ENCODE measurements around the gene KCNIP4.
A peak's percentile ranks its signal among the peaks of the same experiment; 100 is the strongest.

Gene KCNIP4

DNA sequence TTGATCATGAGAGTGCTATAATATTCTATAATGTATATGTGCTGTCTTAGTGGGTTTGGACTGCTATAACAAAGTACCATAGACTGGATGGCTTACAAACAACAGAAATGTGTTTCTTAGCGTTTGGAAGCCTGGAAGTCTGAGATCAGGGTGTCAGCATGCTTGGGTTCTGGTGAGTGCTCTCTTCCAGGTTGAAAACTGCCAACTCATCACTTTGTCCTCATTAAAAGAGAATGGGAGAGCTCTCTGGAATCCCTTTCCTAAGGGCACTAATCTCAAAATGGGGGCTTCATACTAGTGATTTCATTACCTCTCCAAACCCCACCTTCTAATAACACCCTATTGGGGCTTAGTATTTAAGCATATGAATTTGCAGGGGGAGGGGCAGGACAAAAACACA is 33.5 kb upstream of the KCNIP4 start:
- TF ChIP-seq, protein P1, sequence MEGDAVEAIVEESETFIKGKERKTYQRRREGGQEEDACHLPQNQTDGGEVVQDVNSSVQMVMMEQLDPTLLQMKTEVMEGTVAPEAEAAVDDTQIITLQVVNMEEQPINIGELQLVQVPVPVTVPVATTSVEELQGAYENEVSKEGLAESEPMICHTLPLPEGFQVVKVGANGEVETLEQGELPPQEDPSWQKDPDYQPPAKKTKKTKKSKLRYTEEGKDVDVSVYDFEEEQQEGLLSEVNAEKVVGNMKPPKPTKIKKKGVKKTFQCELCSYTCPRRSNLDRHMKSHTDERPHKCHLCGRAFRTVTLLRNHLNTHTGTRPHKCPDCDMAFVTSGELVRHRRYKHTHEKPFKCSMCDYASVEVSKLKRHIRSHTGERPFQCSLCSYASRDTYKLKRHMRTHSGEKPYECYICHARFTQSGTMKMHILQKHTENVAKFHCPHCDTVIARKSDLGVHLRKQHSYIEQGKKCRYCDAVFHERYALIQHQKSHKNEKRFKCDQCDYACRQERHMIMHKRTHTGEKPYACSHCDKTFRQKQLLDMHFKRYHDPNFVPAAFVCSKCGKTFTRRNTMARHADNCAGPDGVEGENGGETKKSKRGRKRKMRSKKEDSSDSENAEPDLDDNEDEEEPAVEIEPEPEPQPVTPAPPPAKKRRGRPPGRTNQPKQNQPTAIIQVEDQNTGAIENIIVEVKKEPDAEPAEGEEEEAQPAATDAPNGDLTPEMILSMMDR (conservative IDR thresholded peaks at IDR 0.05; ENCODE audit: low read depth, low read length) = no peak
- no peak overlapping the region for H3K4me3 ChIP-seq (ENCODE audit: low read length)
- DNase-seq (ENCODE audit: low read depth) = no peak

DNA sequence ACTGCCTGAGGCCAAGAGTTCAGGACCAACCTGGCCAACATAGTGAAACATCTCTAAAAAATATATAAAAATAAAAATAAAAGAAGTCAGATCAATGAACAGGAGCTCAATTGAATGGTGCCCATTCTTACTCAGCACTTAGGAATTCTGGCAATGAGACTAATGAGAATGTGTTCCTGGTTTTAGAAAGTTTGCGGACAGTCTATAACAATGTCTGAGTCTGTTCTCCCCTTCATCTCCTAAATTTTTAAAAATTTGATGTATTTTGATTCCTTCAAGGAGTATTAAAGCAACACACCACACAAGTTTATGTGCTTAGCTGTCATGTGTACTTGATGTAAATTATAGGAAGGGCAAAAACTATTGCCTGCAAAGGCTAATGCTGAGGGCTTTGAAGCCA is 30.6 kb upstream of the KCNIP4 start:
- H3K4me3 ChIP-seq (ENCODE audit: low read length) = no peak overlapping the region
- TF ChIP-seq, protein P1 (conservative IDR thresholded peaks at IDR 0.05; ENCODE audit: low read depth, low read length) = no peak
- DNase-seq (ENCODE audit: low read depth) = peak; percentile 58

DNA sequence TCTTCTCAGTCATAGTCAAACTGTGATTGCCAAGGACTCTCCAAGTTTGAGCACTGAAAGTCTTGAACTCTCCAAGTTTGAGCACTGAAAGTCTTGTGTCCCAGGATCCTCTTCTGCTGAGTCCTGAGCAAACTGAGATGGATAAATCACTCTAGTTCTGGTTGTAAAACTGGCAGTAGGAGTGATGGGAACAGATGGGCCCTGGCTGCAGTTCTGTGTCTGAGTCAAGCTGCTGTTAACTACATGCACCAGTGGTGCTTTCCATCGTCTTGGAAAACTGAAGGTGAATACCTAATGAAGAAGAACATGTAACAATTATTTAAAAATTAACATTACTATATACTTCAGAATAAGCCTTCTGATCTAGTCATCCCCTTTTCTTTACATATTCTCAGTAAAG is 27.6 kb upstream of the KCNIP4 start:
- TF ChIP-seq, protein P1 (conservative IDR thresholded peaks at IDR 0.05; ENCODE audit: low read depth, low read length) = no peak

GRCh38 chr4:21973850-21974249 is 25.3 kb upstream of the KCNIP4 start:
- DNase-seq (ENCODE audit: low read depth) = no peak
- TF ChIP-seq, protein P1 (conservative IDR thresholded peaks at IDR 0.05; ENCODE audit: low read depth, low read length) = no peak
- no peak overlapping the region for H3K4me3 ChIP-seq (ENCODE audit: low read length)

More for the DNA sequence above, 27.6 kb upstream of the KCNIP4 start:
- no peak overlapping the region for H3K4me3 ChIP-seq (ENCODE audit: low read length)
- DNase-seq (ENCODE audit: low read depth) = no peak

GRCh38 chr4:21964762-21965319 is 16.3 kb upstream of the KCNIP4 start:
- TF ChIP-seq, protein P1 (conservative IDR thresholded peaks at IDR 0.05; ENCODE audit: low read depth, low read length) = no peak
- DNase-seq (ENCODE audit: low read depth) = no peak
- H3K4me3 ChIP-seq (ENCODE audit: low read length) = no peak overlapping the region

DNA sequence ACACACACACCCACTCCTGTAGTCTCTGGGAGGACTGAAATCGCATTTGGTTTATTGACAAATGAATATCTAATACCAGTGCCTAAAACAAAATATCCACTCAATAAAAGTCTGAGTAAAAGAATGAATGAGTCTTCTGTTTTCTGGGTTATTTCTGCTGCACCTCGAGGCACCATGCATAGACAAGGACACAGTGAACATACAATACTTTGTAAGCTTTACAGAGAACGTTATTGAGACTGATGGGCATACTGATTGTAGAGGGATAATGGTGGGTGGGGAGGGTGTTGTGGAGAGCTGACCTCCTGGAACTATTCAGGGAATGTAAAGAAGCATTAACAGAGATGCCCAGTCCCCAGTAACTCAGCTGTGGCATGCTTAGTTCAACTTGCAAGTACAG is 14.1 kb upstream of the KCNIP4 start:
- TF ChIP-seq, protein P1 (conservative IDR thresholded peaks at IDR 0.05; ENCODE audit: low read depth, low read length) = no peak
- H3K4me3 ChIP-seq (ENCODE audit: low read length) = no peak overlapping the region
- DNase-seq (ENCODE audit: low read depth) = no peak

DNA sequence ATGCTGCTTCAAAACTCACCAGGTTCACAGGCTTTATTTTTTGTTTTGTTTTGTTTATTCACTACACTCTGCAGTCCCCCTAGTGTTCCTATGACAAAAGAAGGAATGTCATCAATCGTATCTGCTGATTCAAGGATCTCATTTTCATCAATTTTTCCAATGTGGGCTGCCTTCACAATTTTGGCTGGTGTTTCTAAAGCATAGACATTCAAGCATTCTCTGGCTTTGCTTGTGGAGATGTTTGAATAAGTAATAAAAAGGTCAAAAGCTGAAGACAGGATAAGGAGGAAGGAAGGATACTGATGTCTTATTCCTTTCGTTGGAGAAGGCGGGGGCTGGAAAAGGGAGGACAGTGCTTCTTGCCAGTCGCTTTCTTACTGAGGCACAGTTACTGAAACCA is 12.2 kb upstream of the KCNIP4 start:
- H3K4me3 ChIP-seq (ENCODE audit: low read length) = no peak overlapping the region
- no peak for DNase-seq (ENCODE audit: low read depth)
- TF ChIP-seq, protein P1 (conservative IDR thresholded peaks at IDR 0.05; ENCODE audit: low read depth, low read length) = no peak

Measured in retinal pigment epithelial cell (primary cell).